GM13977 (cell line): Measurements from ENCODE around the gene KANSL1L.

Source experiments
- DNase-seq: peaks from one replicate; pipeline ENCODE4 v3.0.0; 2012; ENCODE audit warnings: low spot score
- CTCF ChIP-seq: IDR thresholded peaks from 2 replicates; pipeline ENCODE4 v1.5.1; 2012; ENCODE audit warnings: mild to moderate bottlenecking, control low read depth; ENCODE audit not compliant: insufficient read depth; ENCODE audit errors: extremely low read depth, missing control alignments
- in situ Hi-C: fragments of 300-500 bp; cut with MboI; formaldehyde crosslinking; loops from one replicate; pipeline ENCODE4 v1.12.0; 2022; ENCODE audit warnings: low sequenced_read_pairs, low pct_unique_long_range_greater_than_20kb, mixed read lengths, inconsistent platforms; ENCODE audit not compliant: unreplicated experiment

Gene KANSL1L

DNA sequence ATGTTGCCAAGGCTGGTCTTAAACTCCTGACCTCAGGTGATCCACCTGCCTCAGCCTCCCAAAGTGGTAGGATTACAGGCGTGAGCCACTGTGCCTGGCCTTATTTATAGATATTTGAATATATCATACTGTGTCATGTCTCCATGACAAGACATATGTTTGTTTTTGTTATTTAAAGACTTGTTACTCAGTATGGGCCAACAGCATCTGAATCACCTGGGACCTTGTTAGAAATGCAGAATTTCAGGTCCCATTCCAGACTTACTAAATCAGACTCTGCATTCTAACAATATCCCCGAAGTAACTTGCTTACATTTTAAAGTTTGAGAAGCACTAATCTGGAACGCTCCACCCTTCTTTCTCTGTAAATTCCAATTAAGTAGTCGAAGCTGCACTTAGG lies 135.5 kb downstream of the KANSL1L start:
- TF ChIP-seq CTCF = no peak
- no peak for DNase-seq
- in situ Hi-C loops = no loop called here

GRCh38 chr2:210034087-210034683 lies 137.0 kb downstream of the KANSL1L start:
- in situ Hi-C loops = no loop called here
- no peak for DNase-seq
- no peak for TF ChIP-seq CTCF

GRCh38 chr2:210028178-210028577 lies 143.0 kb downstream of the KANSL1L start:
- DNase-seq = no peak
- in situ Hi-C loops = no loop called here
- no peak for TF ChIP-seq CTCF

DNA sequence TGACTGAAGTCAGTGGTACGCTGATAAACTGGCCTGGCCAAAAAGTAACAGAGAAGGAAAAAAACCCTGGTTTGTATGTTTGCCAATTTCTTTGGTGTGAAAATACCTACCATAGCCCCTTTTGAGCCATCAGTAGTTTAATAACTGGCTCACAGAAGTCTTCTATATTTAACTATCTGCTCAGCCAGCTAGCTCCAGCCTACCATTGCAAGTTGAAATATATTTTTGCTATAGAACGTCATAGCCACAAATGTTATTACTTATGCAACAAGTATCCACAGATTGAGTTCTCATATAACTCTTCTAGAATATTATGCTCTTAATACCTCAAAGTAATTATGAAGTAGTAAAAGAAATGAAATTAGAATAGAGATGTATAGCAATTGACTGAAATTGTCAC lies 143.6 kb downstream of the KANSL1L start:
- no peak for DNase-seq
- no peak for TF ChIP-seq CTCF
- in situ Hi-C loops = no loop called here

GRCh38 chr2:210022824-210023223 lies 148.4 kb downstream of the KANSL1L start:
- DNase-seq = no peak
- in situ Hi-C loops = no loop called here
- TF ChIP-seq CTCF = no peak

DNA sequence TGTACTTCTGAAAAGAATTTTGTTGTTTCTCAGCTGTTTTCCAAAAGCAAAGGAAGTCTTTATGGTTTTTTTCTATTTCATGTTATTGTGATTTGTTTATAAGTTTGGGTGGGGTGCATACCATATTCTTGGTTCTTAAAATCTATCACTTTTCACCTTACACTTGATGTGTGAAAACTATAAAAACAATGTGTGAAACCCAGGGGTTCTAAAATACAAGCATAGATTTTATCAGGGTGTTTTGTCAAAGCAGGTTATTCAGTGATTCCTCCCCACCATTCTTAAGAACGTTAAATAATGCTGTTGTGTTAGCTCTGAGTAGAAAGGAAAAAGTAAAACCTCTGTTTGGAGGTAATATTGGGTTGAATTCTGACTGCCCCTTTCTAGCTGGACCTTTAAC lies 151.1 kb downstream of the KANSL1L start:
- TF ChIP-seq CTCF = no peak
- in situ Hi-C loops = no loop called here

DNA sequence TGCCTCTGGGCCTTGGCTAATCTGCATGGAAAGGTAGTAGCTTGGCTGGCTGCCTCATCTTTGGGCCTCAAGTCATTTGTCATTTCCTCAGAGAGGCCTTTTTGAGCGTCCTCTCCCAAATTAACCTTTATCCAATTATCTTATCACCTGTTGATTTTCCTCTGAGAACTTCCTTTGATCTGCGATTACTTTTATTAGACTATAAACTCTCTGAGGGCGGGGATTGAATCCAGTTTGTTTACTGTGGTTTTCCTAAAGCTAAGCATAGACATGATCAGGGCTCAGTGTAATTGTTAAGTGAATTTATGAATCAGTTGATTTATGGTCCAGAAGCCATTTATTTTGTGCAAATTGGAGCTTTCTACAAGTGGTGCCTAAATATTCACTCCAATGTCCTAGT lies 161.3 kb downstream of the KANSL1L start:
- no peak for TF ChIP-seq CTCF
- in situ Hi-C loops = no loop called here
- DNase-seq = no peak

More for the DNA sequence above, 151.1 kb downstream of the KANSL1L start:
- DNase-seq = no peak
